CD1c-positive myeloid dendritic cell (primary cell): ENCODE data around the gene LAMP1.
"Not testable (repeated sequence)": the region's sequence is repeated elsewhere in the genome, so short reads cannot be mapped to it uniquely, and the experiment has no call there.

ENCODE experiments used
- DNase-seq: peaks from one replicate; pipeline ENCODE4 v3.0.0-alpha.2; 2016; ENCODE audit errors: extremely low spot score

Gene LAMP1

GRCh38 chr13:113297370-113298042 lies 467 bp downstream of the LAMP1 start:
- DNase-seq: peak; percentile 62

DNA sequence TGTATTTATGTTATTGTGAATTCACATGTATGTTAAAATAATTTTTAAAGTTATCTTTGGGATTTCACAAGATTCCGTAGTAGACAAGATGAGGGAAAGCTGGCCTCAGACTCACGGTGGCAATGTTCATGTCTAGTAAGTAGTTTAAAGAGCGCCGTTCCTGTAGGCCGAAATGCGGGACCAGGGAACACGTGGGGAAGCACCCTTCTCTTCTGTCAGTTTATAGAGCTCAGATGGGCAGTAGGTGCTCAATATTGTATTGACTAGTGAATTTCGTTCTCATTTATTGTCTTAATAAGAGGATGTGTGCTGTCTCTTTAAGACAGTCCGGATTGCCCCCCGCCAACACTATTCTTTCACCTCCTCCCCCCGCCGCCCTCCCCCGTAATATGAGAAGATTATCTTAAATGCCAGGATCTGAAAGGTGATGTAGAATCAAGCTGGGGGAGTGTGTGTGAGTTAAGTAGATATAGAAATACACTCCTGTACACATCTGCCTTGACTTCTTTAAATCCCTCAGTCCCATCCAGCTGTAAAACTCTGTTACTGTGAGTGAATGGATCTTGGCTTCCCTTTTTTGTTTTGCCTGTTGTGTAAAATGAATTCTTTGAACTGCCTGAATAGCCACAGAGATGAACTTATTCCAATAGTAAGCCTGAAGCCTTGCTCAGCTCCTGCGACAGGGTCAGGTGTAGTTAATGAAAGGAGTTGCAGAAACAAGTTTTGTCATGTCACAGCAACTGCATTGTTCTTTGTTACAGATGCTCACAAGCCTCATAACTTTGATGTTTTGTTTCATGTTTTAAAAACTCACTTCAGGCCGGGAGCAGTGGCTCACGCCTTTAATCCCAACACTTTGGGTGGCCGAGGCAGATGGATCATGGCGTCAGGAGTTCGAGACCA lies 1.3 kb downstream of the LAMP1 start:
- peak; percentile 45 for DNase-seq

DNA sequence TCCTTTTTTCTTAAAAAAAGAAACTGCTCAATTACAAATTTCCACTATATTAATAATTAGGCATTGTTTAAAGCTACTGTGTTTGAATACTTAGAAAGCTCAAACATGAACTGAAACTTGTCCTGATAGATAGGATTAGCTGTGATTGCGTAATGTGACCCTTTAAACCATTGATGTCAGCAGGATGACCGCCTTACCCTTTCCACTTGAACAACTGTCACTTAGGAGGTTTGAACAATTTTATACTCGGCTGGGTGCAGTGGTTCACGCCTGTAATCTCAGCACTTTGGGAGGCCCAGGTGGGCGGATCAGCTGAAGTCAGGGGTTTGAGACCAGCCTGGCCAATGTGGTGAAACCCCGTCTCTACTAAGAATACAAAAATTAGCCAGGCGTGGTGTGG lies 2.9 kb downstream of the LAMP1 start:
- DNase-seq: peak; percentile 87

DNA sequence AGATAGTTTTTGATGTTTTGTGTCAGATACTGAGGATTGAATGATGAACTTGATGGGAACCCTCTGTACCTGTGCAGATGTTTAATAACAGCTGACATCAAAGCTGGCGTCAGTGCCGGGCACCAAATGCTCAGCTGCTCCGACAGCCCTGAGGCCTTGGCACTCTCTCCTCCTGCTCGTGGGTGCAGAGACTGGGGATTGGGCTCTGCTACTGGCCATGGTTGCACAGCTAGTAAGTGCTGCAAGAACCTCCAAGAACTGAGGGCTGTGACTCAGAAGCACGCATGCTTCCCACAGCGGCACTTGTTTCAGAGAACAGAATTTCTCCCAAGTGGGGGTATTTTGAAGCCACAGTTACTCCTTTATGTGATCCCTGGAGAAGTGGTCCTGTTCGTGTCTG lies 5.9 kb downstream of the LAMP1 start:
- peak; percentile 5 for DNase-seq

DNA sequence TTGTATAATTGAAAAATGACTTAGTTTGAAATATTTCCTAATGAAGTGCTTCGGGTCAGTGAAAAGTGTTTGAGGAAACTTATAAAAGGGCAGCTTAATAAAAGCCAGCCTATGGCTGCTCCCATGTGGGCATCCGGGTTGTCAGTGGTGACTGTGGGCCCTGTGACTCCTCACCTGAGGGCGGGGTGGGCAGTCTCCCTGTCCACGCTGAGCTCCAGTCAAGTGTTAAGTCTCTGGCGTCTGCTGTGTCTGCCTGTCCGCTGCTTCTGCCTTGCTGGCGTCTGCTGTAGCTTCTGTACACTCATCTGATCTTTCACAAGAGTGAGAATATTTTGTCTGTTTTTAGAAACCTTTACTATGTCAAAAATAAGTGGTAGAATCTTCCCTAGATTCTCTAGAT lies 7.1 kb downstream of the LAMP1 start:
- DNase-seq: no peak

GRCh38 chr13:113305208-113305607 lies 8.2 kb downstream of the LAMP1 start:
- no peak for DNase-seq

DNA sequence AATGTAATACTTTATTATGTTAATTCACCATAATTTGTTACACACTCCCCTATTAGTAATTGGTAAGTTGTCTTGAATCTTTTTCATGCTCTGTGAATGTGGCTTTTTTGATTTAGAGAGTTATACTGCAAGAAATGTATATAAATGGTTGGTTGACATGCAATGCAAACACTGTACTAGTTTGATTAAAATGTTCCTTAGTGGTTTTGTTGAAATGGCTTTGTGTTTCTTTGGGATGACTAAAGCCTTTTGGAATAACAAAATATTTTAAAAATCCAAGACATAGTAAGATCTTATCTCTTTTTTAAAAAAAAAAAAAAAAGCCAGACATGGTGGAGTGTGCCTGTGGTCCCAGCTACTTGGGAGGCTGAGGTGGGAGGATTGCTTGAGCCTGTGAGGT lies 10.5 kb downstream of the LAMP1 start:
- no peak for DNase-seq

DNA sequence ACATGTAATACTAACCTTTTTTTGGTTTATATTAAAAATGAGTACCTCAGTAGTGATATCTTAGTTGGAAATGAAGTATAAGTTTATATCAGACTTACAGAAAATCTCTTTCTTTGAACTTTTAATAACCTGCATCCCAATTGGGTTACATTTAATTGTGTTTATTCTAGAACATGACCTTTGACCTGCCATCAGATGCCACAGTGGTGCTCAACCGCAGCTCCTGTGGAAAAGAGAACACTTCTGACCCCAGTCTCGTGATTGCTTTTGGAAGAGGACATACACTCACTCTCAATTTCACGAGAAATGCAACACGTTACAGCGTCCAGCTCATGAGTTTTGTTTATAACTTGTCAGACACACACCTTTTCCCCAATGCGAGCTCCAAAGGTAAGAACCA lies 12.4 kb downstream of the LAMP1 start:
- DNase-seq: no peak

DNA sequence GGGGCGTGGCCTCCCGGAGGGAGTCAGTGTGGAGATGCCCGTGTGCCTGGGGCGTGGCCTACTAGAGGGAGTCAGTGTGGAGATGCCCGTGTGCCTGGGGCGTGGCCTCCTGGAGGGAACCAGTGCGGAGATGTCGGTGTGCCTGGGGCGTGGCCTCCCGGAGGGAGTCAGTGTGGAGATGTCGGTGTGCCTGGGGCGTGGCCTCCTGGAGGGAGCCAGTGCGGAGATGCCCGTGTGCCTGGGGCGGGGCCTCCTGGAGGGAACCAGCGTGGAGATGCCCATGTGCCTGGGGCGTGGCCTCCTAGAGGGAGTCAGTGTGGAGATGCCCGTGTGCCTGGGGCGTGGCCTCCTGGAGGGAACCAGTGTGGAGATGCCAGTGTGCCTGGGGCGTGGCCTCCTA lies 17.1 kb downstream of the LAMP1 start:
- DNase-seq: not testable (repeated sequence)

DNA sequence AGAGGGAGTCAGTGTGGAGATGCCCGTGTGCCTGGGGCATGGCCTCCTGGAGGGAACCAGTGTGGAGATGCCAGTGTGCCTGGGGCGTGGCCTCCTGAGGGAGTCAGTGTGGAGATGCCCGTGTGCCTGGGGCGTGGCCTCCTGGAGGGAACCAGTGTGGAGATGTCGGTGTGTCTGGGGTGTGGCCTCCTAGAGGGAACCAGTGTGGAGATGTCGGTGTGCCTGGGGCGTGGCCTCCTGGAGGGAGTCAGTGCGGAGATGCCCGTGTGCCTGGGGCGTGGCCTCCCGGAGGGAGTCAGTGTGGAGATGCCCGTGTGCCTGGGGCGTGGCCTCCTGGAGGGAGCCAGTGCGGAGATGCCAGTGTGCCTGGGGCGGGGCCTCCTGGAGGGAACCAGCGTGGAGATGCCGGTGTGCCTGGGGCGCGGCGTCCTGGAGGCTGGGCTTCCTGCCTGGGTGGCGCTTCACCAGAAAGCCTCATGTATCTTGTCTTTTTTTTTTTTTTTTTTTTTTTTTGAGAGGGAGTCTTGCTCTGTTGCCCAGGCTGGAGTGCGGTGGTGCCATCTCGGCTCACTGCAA lies 17.9 kb downstream of the LAMP1 start:
- peak; percentile 13 for DNase-seq

- no peak for DNase-seq
These were observed 19.0 kb downstream of the LAMP1 start for GRCh38 chr13:113315992-113316391.

DNA sequence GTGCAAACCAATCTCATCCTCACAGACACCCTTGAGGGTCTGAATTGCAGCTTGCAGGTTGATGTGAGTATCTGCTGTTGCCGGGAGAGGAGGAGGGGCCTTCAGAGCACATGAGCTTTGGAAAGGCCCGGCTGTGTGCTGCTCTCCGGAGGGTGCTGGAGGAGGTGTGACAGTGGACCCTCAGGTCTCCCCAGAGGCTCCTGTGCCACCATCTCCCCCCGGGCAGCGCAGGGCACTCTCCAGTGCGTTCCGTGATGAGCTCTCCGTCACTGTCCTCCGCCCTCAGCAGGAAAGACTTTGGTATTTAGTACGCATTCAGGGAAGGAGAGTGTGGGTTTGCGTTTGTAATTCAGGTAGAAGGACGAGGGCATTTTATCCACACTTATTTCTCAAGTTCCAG lies 20.0 kb downstream of the LAMP1 start:
- DNase-seq: no peak

DNA sequence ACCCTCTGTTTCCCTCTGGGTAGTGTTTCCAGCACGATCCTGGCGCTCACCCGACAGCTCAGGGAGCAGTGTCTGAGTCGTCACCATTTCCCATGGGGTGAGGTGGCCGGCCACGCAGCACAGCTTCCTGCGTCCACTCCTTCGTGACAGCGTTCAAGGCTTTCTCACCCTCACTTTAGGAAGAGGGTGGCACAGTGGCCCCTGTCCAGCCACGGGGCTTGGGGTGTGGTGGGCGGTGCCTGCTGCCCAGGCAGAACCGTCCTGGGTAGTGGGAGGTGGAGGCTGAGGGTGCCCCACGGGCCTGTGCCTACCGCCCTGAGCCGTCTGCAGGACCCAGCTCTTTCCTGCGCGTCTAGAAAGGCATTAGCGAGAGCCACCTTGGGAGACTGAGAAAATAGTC lies 21.9 kb downstream of the LAMP1 start:
- DNase-seq: no peak

DNA sequence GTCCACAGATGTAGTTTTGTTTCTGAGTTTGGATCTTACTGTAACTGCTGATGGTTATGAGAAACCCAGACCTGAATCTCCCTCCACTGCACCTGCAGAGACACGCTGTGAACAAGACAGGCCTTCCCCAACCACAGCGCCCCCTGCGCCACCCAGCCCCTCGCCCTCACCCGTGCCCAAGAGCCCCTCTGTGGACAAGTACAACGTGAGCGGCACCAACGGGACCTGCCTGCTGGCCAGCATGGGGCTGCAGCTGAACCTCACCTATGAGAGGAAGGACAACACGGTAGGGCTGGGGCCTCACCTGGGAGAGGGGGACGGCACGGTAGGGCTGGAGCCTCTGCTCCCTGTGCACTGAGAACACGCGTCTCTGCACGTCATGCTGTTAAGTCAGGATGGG lies 22.3 kb downstream of the LAMP1 start:
- DNase-seq: no peak

GRCh38 chr13:113320226-113320875 lies 23.3 kb downstream of the LAMP1 start:
- no peak for DNase-seq

GRCh38 chr13:113321546-113321945 lies 24.5 kb downstream of the LAMP1 start:
- no peak for DNase-seq

- DNase-seq: no peak
These were observed 25.0 kb downstream of the LAMP1 start for GRCh38 chr13:113322043-113322461.

GRCh38 chr13:113322890-113323651 lies 26.0 kb downstream of the LAMP1 start:
- DNase-seq: no peak

- DNase-seq: no peak
These were observed 26.8 kb downstream of the LAMP1 start for GRCh38 chr13:113323869-113324268.

GRCh38 chr13:113324398-113324797 lies 27.4 kb downstream of the LAMP1 start:
- no peak for DNase-seq

- DNase-seq: no peak
These were observed 28.7 kb downstream of the LAMP1 start for GRCh38 chr13:113325779-113326178.

- DNase-seq: no peak
These were observed 30.3 kb downstream of the LAMP1 start for GRCh38 chr13:113327391-113327765.
